Endothelial cell of umbilical vein (primary cell): Measurements from ENCODE around the gene RAB17.

ENCODE experiments used
- CTCF ChIP-seq, 2 donors: IDR thresholded peaks; 1 replicate in 1 of 2; 2 replicates in 1 of 2; pipeline ENCODE4 v1.5.1; 2011; ENCODE audit warnings: low read length in 2 of 2, mild to moderate bottlenecking in 2 of 2, moderate library complexity in 2 of 2, control low read depth in 1 of 2, inconsistent platforms in 1 of 2, low read depth in 1 of 2; ENCODE audit not compliant: insufficient read depth in 1 of 2; ENCODE audit errors: extremely low read depth in 1 of 2
- EZH2 ChIP-seq: IDR thresholded peaks from 2 replicates; pipeline ENCODE4 v1.6.1; 2012; ENCODE audit warnings: borderline replicate concordance, low read depth, mild to moderate bottlenecking, moderate library complexity, low read length, inconsistent platforms; ENCODE audit not compliant: severe bottlenecking
- POLR2A ChIP-seq: IDR thresholded peaks from 2 replicates; pipeline ENCODE4 v1.6.1; 2012; ENCODE audit warnings: low read depth, mild to moderate bottlenecking, control low read depth, low read length

- no peak for TF ChIP-seq CTCF (IDR thresholded peaks at IDR 0.05; ENCODE audit: extremely low read depth in 1 of 2, insufficient read depth in 1 of 2, low read depth in 1 of 2, low read length in 2 of 2)
- no peak for TF ChIP-seq EZH2
- no peak for TF ChIP-seq POLR2A
Measured at GRCh38 chr2:237628247-237629187, 38.0 kb upstream of the RAB17 start.
